Epidermal melanocyte (primary cell): Measurements from ENCODE around the gene GLMN.

ENCODE experiments used
- DNase-seq: peaks from one replicate; pipeline ENCODE4 v3.0.0; 2011; ENCODE audit warnings: low spot score; ENCODE audit not compliant: insufficient read length

The GLMN gene, protein sequence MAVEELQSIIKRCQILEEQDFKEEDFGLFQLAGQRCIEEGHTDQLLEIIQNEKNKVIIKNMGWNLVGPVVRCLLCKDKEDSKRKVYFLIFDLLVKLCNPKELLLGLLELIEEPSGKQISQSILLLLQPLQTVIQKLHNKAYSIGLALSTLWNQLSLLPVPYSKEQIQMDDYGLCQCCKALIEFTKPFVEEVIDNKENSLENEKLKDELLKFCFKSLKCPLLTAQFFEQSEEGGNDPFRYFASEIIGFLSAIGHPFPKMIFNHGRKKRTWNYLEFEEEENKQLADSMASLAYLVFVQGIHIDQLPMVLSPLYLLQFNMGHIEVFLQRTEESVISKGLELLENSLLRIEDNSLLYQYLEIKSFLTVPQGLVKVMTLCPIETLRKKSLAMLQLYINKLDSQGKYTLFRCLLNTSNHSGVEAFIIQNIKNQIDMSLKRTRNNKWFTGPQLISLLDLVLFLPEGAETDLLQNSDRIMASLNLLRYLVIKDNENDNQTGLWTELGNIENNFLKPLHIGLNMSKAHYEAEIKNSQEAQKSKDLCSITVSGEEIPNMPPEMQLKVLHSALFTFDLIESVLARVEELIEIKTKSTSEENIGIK

DNA sequence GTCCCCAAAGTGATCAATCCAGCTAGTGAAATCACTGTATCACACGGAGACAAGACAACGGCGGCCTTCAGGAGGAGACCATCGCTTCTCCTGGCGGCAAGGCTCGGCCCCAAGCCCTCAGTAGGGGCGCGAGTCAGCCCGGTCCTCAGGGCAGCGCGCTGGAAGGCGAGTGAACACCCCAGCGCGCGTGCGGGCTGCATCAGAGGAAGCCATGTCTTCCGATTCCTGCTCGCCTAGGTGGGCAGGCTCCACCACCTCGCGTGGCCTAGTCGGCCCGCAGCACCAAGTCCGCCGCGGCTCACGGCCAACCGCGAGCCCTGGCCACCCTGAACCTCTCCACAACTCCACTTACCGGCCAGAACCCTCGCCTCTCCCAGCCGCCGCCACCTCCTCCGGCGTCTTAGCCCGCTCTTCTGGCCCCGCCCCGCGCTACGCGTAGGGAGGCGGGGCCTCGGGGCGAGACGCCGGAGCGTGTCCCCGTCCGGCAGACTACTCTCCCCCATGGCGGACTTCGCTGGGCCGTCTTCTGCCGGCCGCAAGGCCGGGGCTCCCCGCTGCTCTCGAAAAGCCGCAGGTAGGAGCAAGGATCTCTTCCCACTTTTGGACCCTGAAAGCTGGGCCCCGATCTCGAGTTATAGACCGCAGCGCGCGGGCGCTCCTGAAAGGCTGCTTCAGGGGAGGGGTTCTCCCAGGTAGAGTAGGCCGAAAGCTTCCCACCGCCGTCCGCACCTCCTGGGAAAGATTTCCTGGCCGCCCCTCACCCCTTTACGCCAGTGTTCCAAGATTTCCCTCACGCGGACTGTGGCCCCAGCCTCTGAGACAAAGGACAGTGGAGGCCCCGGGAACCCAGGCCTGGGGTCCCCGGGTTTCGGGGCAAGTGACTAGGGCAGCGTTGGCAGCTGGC lies at the start of gene GLMN, which contains the start of gene RPAP2:
Gene GLMN (minus strand): TSS at position 415 of the 904 bp plus-strand sequence. CDS start 988 bp downstream, outside the sequence.
Gene RPAP2 (plus strand): TSS at position 487 of the 904 bp plus-strand sequence. CDS start 15 bp downstream, at position 502.
- DNase-seq, result peak; percentile 57

DNA sequence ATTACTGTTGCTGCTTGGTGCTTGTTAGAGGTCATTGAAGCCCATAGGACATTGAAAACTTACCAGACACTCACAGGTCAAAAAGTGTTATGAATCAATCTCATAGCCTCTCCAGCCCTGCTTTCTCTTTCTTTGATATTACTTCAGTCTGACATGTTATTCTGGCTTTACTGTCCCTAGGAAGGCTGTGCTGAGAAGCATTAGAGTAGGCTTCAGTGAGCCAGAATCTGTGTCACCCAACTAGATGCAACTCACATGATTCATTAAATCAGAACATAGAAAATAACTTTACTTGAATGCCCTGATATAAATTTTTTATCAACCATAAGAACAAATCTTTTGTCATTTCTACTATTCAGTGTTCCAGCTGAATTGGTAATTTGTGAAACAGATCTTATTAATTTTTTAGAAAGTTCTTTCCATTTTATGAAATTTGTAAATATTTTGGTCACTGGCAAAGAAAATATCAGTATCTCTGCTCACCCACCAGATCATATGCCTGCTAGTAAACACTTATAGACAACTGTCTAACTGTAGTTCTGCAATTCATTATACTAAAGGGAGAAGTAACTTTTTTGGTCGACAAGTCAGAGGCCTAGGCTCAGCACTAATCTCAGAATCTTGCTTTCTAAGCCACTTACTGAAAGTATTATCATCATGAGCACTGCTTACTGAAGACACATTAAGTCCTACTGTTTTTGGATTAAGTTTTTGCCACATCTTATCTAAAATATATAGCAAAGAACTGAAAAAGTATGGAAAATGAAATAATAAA lies 48.3 kb upstream of the GLMN start:
- no peak for DNase-seq

DNA sequence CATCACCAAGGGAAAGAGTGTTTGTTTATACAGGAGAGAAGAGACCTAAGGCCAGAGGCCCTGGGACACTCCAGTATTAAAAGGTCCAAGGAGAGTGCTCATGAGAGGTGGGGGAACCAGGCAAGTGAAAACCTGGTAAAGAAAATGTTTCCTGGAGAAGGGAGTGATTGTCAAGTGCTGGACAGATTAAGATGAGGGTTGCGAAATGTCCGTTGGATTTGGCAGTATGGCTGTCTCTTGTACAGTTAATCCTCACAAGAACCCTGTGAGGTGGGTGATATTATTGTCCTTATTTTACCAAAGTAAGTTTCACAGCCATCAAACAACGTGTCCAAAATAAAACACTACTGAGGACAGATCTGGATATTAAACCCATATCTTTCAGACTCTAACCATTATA lies 44.3 kb upstream of the GLMN start:
- DNase-seq, result no peak

DNA sequence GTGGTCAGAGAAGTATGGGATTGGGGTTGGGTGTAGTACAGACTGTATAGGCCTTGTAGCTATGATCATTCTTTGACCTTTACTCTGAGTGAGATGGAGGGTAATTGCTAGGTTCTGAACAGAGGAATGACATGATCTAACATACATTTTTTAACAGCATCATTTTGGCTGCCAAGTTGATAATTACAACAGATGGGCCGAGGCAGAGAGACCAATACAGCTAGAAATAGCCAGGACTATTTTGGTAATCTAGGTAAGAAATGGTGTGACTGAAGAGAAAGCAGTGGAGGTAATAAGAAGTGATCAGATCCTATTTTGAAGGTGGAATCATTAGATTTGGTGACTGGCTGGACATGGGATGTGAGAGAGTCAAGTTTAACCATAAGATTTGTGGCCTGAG lies 43.6 kb upstream of the GLMN start:
- no peak for DNase-seq

DNA sequence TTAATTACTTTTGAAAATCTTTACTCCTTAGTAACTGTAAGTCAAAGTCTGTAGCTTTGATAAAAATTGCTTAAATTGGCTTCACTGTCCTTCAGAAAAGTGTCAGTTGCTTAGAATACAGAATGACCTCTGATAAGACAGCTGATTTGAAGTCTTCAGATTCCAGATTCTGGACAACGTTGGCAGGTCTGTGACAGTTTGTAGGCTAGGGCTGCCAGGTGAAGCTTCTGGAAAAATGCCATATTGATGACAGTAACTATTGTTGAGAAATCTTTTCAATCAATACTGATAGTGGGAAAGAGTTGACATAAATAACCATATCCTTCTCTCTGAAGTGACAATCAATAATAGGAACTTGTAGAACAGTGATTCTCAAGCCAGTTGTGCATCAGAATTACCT lies 41.4 kb upstream of the GLMN start:
- DNase-seq, result no peak

DNA sequence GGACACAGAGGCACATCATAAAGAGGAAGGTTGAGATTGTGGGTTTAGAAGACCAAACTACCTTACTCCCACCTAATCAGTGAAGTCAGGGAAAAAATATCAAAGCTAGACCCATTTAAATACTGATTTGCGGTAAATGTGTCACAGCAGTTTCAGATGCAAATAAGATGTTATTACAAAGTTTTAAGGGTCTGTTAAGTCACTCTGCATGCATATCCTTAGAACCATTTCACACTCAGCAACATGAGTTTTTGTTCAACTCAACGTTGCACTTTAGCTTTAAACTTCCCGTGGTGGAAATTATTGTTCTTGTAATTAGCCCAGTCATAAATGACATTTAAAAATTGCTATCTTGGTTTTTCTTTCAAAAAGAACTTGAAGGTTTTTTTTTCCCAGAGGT lies 34.9 kb upstream of the GLMN start:
- no peak for DNase-seq

DNA sequence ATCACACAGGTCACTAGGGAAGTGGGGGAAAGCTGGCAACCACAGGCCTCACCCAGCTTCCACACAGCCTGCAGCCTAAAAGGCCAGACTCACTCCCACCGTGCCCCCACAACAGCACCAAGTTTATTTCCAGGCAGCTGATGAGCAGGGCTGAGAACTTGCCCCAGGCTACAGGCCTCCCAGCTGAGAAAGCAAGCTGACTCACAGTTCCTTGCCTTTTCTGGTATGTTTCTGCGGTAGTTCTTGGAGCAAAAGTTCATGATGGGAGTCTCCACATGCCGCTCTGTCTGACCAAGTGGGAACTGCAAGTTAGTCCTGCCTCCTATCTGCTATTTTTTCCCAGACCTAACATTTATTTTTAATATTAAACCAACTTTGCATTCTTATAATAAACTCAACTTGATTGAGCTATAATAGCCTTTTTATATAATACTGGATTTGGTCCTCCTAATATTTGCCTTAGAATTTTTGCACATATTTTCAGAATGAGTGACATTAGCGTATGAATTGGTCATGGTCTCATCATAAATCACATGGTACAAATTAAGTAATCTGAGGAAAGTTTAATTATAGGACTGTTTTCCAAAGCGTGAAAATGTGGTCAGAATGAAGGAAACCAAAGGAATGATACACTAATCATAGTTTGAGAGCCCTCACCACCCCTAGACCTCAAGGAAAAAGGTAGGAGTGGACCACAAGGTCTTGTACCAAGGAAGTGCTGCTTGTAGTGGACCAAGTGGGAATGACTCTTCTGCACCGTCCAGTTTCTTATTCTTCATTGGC lies 30.8 kb upstream of the GLMN start:
- DNase-seq, result no peak

DNA sequence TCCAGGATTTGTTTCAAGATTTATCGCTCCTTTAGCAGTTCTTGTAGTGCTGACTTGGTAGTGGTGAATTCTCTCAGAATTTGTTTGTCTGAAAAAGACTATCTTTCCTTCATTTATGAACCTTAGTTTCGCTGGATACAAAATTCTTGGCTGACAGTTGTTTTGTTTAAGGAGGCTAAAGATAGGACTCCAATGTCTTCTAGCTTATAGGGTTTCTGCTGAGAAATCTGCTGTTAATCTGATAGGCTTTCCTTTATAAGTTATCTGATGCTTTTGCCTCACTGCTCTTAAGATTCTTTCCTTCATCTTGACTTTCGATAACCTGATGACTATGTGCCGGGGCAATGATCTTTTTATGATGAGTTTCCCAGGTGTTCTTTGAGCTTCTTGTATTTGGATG lies 29.0 kb upstream of the GLMN start:
- DNase-seq, result no peak

DNA sequence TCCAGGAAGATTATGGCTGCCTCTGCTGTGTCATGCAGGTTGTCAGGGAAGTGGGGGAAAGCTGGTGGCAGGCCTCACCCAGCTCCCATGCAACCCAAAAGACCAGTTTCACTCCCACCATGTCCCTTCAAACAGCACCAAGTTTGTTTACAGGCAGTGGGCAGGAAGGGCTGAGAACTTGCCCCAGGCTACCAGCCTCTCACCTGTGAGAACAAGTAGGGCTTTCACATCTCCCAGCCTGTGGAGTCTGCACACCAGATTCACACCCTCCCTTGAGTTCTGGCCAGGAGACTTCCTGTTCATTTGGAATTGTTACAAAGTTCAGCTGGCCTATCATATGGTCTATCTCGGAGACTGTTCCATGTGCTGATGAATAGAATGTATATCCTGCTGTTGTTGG lies 27.9 kb upstream of the GLMN start:
- no peak for DNase-seq

DNA sequence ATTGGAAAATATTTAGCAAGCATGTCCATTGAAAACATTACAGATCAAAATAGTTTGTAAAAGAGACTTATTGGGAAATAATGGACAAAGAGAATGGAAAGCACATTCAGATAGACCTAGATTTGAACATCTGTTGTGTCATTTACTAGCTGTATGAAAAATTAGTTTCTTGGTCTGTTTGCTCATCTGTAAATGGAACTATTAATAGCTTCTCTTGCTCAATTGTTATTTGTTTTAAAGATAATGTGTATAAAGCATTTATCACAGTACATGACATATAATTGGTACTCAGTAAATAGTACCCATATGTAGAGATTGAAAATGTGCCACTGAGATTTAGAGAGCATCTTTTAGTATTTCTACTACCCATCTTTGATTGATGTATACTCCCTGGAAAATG lies 26.0 kb upstream of the GLMN start:
- no peak for DNase-seq

DNA sequence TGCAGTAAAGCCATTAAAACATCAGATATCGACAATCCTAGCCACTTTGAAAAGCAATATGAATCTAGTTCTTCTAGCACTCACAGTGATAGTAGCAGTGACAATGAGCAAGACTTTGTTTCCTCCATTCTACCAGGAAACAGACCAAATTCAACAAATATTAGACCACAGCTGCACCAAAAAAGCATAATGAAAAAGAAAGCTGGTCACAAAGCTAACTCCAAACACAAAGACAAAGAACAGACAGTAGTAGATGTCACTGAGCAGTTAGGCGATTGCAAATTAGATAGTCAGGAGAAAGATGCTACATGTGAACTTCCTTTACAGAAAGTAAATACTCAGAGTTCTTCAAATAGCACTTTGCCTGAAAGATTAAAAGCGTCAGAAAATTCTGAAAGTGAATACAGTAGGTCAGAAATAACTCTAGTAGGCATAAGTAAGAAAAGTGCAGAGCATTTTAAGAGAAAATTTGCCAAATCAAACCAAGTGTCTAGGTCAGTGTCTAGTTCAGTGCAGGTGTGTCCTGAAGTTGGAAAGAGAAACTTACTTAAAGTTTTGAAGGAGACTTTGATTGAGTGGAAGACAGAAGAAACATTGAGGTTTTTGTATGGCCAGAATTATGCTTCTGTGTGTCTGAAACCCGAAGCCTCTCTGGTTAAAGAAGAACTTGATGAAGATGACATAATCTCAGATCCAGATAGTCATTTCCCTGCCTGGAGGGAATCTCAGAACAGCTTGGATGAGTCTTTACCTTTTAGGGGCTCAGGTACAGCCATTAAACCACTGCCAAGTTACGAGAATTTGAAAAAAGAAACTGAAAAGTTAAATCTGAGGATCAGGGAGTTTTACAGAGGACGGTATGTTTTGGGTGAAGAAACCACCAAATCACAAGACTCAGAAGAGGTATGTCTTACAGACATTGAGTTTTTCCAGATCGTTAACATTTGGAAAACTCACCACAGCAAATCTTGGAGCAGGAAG lies 25.0 kb upstream of the GLMN start:
- no peak for DNase-seq

DNA sequence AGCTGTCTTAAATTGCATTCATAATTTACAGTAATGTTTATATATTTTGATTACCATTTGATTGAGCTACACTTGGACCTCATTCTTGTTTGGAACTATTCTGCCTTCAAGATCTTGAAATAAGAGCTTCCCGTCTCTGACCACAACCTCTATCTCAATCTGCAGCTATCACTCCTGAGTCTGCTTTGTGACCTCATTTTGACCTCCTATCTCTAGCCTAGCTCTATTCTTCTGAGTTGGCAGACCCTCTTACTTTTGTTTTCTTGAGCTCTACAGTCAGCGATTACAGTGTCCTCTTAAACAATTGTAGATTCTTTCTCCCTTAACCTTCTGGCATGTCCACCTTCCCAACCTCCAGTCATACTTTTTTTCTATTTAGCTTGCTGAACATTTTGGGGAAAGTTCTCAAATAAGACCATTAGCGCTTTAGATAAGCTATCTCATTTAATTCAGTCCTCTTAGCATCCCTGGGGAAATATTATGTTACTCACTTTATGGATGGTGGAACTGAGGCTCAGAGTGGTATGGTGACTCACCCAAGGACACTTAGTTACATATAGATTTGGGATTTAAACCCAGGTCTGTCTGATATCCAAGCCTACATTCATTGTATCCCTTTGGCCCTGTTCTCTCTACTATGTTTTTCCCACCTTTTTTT lies 19.2 kb upstream of the GLMN start:
- no peak for DNase-seq

DNA sequence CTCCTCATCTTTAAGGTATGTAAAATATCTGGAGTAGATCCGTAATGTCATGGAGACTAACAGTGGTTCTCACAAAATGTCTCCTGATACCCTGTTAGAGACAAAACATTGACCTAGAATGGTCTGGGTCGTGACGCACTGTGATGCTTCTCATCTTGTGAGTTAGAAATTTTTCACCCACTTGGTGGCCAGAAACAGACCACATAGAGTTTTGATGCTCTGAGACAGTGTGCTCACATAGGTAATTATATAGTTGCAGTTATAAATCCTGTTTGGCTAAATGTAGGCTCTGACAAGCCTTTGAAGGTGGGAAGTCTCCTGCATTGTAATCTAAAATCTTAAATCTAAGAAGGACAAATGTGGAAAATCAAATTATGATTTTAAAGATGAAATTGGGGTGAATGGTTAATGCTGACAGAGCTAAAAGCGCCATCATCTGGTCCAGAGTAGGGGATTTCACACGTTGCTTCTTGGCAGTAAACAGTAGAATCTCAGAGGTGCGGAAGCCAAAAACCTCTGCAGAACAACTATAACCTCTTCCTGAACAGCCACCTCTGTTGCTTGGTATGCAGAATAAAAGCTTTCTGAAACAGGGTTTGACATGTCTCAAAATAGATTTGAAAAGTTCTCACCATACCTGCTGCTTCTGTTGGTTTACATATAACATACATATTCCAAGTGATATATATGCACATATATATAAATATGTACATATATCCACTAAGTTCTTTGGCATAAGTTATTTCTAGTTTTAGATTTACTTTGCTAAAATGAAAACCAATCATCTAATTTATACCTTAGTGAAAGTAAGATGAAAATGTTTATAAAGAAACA lies 17.2 kb upstream of the GLMN start:
- no peak for DNase-seq

DNA sequence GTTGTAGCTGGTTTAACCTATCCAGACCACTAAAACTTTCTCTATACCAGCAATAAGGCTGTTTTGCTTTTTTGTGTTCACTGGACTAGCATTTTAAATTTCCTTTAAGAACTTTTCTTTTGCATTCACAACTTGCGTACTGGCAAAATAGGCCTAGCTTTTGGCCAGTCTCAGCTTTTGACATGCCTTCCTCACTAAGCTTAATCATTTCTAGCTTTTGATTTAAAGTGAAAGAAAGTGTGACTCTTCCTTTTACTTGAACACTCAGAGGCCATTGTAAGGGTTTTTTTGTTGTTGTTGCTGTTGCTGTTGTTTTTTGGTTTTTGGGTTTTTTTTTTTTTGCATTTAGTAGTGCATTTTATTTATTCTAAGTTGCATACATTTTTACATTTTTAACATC lies 15.2 kb upstream of the GLMN start:
- no peak for DNase-seq

DNA sequence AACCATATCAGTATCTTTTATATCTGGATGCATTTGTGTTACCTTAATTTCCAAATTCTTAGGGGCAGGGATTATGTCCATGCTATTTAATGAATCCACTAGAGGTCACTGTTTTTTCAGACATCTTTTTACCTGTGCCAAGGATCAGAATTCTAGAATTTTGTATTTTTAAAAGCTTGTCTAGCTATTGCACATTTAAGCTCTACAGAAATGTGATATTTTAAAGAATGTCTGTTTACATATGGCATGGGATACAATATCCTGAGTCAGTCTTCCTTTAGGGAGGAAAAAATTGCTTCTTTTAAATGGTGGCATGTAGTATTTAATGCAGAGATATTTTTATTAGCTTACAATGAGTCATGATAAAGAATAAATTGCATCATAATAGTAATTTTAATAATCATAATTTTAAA lies 11.4 kb upstream of the GLMN start:
- DNase-seq, result no peak

DNA sequence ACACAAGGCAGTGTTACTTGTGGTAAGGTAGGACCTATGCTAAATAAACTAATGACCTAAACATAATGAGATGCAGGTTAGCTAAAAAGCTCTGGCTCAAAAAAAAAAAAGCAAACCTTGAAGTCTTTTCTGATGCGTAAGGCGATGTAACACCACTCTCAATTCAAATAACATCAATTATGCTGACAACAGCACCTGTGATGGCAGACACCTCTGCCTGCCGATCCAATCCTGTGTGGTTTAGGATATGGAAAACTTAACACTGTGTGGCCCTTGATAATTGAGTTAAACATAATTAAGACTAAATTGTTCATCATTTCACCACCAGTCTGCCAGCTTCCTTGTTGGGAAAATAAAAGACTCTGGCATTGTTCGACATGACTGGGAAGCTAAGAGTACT lies 9.2 kb upstream of the GLMN start:
- DNase-seq, result no peak

DNA sequence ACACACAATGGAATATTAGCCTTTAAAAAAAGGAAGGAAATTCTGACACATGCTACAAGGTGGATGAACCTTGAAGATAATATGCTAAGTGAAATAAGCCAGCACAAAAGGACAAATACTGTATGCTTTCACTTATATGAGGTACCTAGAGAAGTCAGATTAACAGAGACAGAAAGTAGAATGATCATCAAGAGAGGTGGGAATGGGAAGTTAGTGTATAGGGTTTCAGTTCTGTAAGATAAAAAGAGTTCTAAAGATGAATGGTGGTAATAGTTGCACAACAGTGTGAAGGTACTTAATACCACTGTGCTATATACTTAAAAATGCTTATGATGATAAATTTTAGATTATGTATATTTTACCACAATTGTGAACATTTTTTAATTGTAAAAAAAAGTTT lies 7.2 kb upstream of the GLMN start:
- no peak for DNase-seq

DNA sequence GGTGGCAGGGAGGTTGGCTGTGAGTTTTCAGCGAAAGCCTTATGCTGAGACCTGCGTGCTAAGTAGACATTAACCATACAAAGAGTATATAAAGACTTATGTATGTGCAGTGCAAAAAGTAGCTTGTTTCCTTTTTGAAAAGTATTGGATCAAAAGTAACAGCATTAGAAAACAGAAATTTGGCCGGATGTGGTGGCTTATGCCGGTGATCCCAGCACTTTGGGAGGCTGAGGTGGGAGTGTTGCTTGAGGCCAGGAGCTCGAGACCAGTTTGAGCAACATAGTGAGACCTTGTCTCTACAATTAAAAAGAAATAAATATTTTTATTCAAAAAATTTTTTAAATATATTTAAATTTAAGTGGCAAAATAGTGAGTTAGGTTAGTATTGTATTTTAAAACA lies 2.2 kb upstream of the GLMN start:
- no peak for DNase-seq
